Smooth muscle cell (in vitro differentiated cells): Measurements from ENCODE around the gene GAD2. TPM values are rescaled to one million over a fixed set of nuclear protein-coding genes. Genes with fewer than 3 reads are reported as not detected.

ENCODE experiments used
- DNase-seq: peaks from one replicate; lab custom pipeline; 2025; ENCODE audit not compliant: unreplicated experiment; lab: John Stamatoyannopoulos, UW
- H2AFZ ChIP-seq: fragments of 200-600 bp; sonication (generic); 2 replicates; pipeline ENCODE4 v1.6.0; 2016; ENCODE audit warnings: antibody characterized with exemption, low read depth, mild to moderate bottlenecking
- H3F3A ChIP-seq: fragments of 200-600 bp; sonication (generic); 2 replicates; pipeline ENCODE4 v1.6.0; 2017; ENCODE audit warnings: antibody characterized with exemption, low read depth
- H3K27ac ChIP-seq: fragments of 200-600 bp; sonication (generic); 2 replicates; pipeline ENCODE4 v1.5.1; 2016; ENCODE audit warnings: low read depth, mild to moderate bottlenecking
- H3K27me3 ChIP-seq: fragments of 200-600 bp; sonication (generic); 2 replicates; pipeline ENCODE4 v1.6.1; 2016; ENCODE audit warnings: low read depth, mild to moderate bottlenecking
- H3K36me3 ChIP-seq: fragments of 200-600 bp; sonication (generic); 2 replicates; pipeline ENCODE4 v1.5.1; 2016; ENCODE audit warnings: low read depth
- H3K4me1 ChIP-seq: fragments of 200-600 bp; sonication (generic); 2 replicates; pipeline ENCODE4 v1.5.1; 2016; ENCODE audit warnings: low read depth
- H3K4me2 ChIP-seq: fragments of 200-600 bp; sonication (generic); 2 replicates; pipeline ENCODE4 v1.6.0; 2016; ENCODE audit warnings: mild to moderate bottlenecking
- H3K4me3 ChIP-seq: fragments of 200-600 bp; sonication (generic); 2 replicates; pipeline ENCODE4 v1.5.1; 2016; ENCODE audit warnings: mild to moderate bottlenecking
- H3K79me2 ChIP-seq: fragments of 200-600 bp; sonication (generic); 2 replicates; pipeline ENCODE4 v1.6.0; 2016; ENCODE audit warnings: low read depth, mild to moderate bottlenecking
- H3K9ac ChIP-seq: fragments of 200-600 bp; sonication (generic); 2 replicates; pipeline ENCODE4 v1.6.0; 2016; ENCODE audit warnings: low read depth
- H3K9me3 ChIP-seq: fragments of 200-600 bp; sonication (generic); replicated peaks from 2 replicates; pipeline ENCODE4 v1.5.1; 2016; ENCODE audit warnings: low read depth
- H4K20me1 ChIP-seq: fragments of 200-600 bp; sonication (generic); 2 replicates; pipeline ENCODE4 v1.6.0; 2016; ENCODE audit warnings: low read depth
- WGBS: methylation state at CpG from one replicate; pipeline ENCODE4 v1.1.7; 2016; ENCODE audit warnings: low lambda C conversion rate; 5-methylcytosine and 5-hydroxymethylcytosine counted together
- polyA plus RNA-seq: library from polyadenylated mRNA; unstranded; fragments of >200 nt; fragmentation: Nextera tagmentation; extraction: Ambion mirVana; gene quantifications from 2 replicates; pipeline ENCODE4 v1.2.1, GENCODE V29; 2016
- total RNA-seq: library from RNA; depleted of rRNA; stranded (reverse); fragments of >200 nt; gene quantifications from 2 replicates; pipeline ENCODE4 v1.2.3, GENCODE V29; 2014
- TF ChIP-seq, protein P1 (sequence below): fragments of 200-600 bp; sonication (generic); IDR thresholded peaks from 2 replicates; pipeline ENCODE4 v1.5.1; 2017; ENCODE audit warnings: borderline replicate concordance, mild to moderate bottlenecking, antibody characterized with exemption; ENCODE audit not compliant: insufficient read depth, poor library complexity, severe bottlenecking

GAD2 gene
- total and polyA plus RNA-seq, 2 experiments from 2014 or later: not detected

- Histone ChIP-seq H3K4me3 (no peak overlapping the region), H3K27me3 (peaks cover 26% of the 10 kb centered on the region), H3K4me1 (no peaks in the 10 kb centered on the region), H3K4me2 (no peak overlapping the region), H3K27ac (no peak overlapping the region), H3K9ac (no peak overlapping the region), H3K36me3 (no peaks in the 10 kb centered on the region), H3F3A (no peaks in the 10 kb centered on the region), H3K79me2 (no peaks in the 10 kb centered on the region), H2AFZ (no peak overlapping the region), H3K9me3 (no peaks in the 10 kb centered on the region), H4K20me1 (no peaks in the 10 kb centered on the region)
- TF ChIP-seq, protein P1, sequence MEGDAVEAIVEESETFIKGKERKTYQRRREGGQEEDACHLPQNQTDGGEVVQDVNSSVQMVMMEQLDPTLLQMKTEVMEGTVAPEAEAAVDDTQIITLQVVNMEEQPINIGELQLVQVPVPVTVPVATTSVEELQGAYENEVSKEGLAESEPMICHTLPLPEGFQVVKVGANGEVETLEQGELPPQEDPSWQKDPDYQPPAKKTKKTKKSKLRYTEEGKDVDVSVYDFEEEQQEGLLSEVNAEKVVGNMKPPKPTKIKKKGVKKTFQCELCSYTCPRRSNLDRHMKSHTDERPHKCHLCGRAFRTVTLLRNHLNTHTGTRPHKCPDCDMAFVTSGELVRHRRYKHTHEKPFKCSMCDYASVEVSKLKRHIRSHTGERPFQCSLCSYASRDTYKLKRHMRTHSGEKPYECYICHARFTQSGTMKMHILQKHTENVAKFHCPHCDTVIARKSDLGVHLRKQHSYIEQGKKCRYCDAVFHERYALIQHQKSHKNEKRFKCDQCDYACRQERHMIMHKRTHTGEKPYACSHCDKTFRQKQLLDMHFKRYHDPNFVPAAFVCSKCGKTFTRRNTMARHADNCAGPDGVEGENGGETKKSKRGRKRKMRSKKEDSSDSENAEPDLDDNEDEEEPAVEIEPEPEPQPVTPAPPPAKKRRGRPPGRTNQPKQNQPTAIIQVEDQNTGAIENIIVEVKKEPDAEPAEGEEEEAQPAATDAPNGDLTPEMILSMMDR: no peak
- DNase-seq: no peak
- 95% methylated on average over 6 of the region's 6 CpGs for WGBS
Measured at GRCh38 chr10:26235761-26236160, 19.2 kb downstream of the GAD2 start.

DNA sequence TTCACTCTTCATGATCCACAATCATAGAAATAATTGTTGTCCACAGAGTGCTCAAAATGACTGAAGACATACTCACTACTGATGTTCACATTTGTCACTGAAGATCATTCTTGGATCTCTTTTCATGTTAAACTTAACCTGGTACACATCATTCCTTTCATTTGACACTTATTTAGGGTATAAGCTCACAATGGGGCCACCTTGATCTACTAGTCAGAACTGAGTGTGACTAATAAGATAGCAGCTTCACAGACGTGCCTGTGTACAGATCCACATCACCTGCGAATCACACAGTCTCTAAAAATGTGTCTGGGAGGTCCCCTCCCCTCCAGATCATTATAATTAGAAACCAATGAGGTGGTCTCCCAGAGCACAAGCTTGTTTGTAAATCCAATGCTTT is 21.8 kb downstream of the GAD2 start:
- H3K36me3 ChIP-seq: no peaks in the 10 kb centered on the region
- no peaks in the 10 kb centered on the region for H4K20me1 ChIP-seq
- DNase-seq: no peak
- H3K4me1 ChIP-seq: peaks cover 6% of the 10 kb centered on the region
- H3K9me3 ChIP-seq: no peaks in the 10 kb centered on the region
- no peaks in the 10 kb centered on the region for H3K79me2 ChIP-seq
- no peak overlapping the region for H3K27ac ChIP-seq
- WGBS: 68% methylated on average over 2 of the region's 2 CpGs
- no peak overlapping the region for H2AFZ ChIP-seq
- H3K4me2 ChIP-seq: no peak overlapping the region
- H3K27me3 ChIP-seq: peaks cover 29% of the 10 kb centered on the region
- H3K4me3 ChIP-seq: no peak overlapping the region
- TF ChIP-seq, protein P1: no peak
- no peak overlapping the region for H3K9ac ChIP-seq
- H3F3A ChIP-seq: no peaks in the 10 kb centered on the region

DNA sequence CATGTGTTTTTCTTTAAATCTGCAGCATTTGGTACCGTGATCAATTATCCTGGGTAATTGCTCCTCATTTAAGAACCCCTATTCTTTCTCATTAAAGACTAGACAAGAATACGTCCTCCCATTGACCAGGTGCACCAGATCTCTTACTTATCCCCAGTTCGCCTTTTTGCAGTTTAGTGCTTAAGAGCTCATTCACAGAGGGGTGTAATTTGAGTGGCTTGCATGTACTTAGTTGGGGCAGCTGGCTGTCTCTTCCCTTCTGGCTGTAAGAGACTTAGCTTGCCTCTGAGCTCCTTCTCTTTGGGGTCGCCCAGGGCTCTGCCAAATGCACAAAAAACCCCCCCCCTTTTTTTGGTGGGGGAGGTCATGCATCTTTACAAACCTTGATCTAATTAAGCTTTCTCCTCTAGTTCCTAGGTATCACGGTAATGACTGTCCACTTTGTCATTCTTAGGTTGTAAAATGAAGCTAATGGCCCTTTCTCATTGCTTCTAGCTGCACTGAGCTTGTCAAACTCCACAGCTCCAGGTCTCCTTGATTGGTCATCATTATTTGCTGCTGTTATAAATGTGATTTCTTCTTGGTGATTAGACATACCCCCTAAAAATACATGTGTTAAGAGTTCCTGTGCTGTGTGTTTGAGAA is 26.3 kb downstream of the GAD2 start:
- Histone ChIP-seq H3K4me3 (no peak overlapping the region), H3K9ac (no peak overlapping the region), H2AFZ (no peak overlapping the region), H3K4me2 (no peak overlapping the region), H3K27ac (no peak overlapping the region), H3K4me1 (peaks cover 8% of the 10 kb centered on the region), H3F3A (no peaks in the 10 kb centered on the region), H3K9me3 (no peaks in the 10 kb centered on the region), H3K27me3 (peaks cover 26% of the 10 kb centered on the region), H3K79me2 (no peaks in the 10 kb centered on the region), H4K20me1 (no peaks in the 10 kb centered on the region), H3K36me3 (no peaks in the 10 kb centered on the region)
- DNase-seq: no peak
- TF ChIP-seq, protein P1: no peak
- WGBS: 57% methylated on average over 5 of the region's 5 CpGs

- peaks cover 22% of the 10 kb centered on the region for H3K27me3 ChIP-seq
- H3K4me2 ChIP-seq: no peak overlapping the region
- no peaks in the 10 kb centered on the region for H3K9me3 ChIP-seq
- no peaks in the 10 kb centered on the region for H4K20me1 ChIP-seq
- no peak overlapping the region for H3K27ac ChIP-seq
- no peak overlapping the region for H3K9ac ChIP-seq
- H2AFZ ChIP-seq: no peak overlapping the region
- no peaks in the 10 kb centered on the region for H3F3A ChIP-seq
- TF ChIP-seq, protein P1: no peak
- 79% methylated on average over 5 of the region's 5 CpGs for whole genome bisulfite sequencing
- H3K4me3 ChIP-seq: no peak overlapping the region
- H3K36me3 ChIP-seq: no peaks in the 10 kb centered on the region
- H3K4me1 ChIP-seq: peaks cover 8% of the 10 kb centered on the region
- DNase-seq: no peak
- no peaks in the 10 kb centered on the region for H3K79me2 ChIP-seq
Measured at GRCh38 chr10:26243351-26243720, 26.8 kb downstream of the GAD2 start.
